ENCODE data around the gene SPATA33. TPM values are rescaled to one million over a fixed set of nuclear protein-coding genes. Genes with fewer than 3 reads are reported as not detected.

The SPATA33 gene
- total RNA-seq, 1 experiment from 2014 or later: 12.0 TPM

DNA sequence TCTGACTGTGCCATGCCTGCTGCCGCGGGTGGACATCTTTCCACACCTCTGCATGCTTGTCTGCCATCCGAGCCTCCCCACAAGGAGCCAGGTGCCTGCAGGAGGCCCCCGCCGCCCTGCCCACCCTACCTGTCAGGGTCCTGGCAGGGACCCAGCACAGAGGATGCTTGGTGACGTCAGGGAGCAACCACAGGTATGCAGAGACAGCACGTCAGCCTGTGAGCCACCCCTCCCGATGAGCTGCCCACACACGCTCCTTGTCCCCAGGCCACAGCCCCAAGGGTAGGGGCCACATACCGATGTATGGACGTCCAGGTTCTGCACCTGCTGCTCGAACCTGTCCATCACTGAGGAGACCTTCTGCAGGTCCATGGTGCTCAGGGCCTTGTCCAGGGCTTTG lies 10.7 kb upstream of the SPATA33 start:
- ChIA-PET POLR2A (no interaction called here), CTCF (no interaction called here)
- H3K4me3 Mint-ChIP-seq: no peak overlapping the region
- H3K4me1 Mint-ChIP-seq: no peaks in the 10 kb centered on the region
- TF ChIP-seq PRRX2 (CRISPR knock-in tag; IDR thresholded peaks at IDR 0.05) (no peak), ZBTB43 (CRISPR knock-in tag; IDR thresholded peaks at IDR 0.05) (no peak), ZNF416 (CRISPR knock-in tag; IDR thresholded peaks at IDR 0.05) (no peak), TCF7 (CRISPR knock-in tag; IDR thresholded peaks at IDR 0.05; ENCODE audit: low read depth) (no peak), ZNF532 (CRISPR knock-in tag; IDR thresholded peaks at IDR 0.05; ENCODE audit: borderline replicate concordance) (no peak), ZNF219 (CRISPR knock-in tag; IDR thresholded peaks at IDR 0.05; ENCODE audit: borderline replicate concordance) (no peak), ZNF423 (CRISPR knock-in tag; IDR thresholded peaks at IDR 0.05) (no peak), CTCF (IDR thresholded peaks at IDR 0.05) (no peak), ZNF138 (CRISPR knock-in tag; conservative IDR thresholded peaks at IDR 0.05) (no peak), ATF1 (CRISPR knock-in tag; IDR thresholded peaks at IDR 0.05) (no peak), CREB1 (CRISPR knock-in tag; IDR thresholded peaks at IDR 0.05) (no peak)
- TF ChIP-seq, protein P1, sequence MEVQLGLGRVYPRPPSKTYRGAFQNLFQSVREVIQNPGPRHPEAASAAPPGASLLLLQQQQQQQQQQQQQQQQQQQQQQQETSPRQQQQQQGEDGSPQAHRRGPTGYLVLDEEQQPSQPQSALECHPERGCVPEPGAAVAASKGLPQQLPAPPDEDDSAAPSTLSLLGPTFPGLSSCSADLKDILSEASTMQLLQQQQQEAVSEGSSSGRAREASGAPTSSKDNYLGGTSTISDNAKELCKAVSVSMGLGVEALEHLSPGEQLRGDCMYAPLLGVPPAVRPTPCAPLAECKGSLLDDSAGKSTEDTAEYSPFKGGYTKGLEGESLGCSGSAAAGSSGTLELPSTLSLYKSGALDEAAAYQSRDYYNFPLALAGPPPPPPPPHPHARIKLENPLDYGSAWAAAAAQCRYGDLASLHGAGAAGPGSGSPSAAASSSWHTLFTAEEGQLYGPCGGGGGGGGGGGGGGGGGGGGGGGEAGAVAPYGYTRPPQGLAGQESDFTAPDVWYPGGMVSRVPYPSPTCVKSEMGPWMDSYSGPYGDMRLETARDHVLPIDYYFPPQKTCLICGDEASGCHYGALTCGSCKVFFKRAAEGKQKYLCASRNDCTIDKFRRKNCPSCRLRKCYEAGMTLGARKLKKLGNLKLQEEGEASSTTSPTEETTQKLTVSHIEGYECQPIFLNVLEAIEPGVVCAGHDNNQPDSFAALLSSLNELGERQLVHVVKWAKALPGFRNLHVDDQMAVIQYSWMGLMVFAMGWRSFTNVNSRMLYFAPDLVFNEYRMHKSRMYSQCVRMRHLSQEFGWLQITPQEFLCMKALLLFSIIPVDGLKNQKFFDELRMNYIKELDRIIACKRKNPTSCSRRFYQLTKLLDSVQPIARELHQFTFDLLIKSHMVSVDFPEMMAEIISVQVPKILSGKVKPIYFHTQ (CRISPR knock-in tag; IDR thresholded peaks at IDR 0.05): no peak
- TF ChIP-seq, protein P2, sequence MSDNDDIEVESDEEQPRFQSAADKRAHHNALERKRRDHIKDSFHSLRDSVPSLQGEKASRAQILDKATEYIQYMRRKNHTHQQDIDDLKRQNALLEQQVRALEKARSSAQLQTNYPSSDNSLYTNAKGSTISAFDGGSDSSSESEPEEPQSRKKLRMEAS (CRISPR knock-in tag; IDR thresholded peaks at IDR 0.05): no peak
- TF ChIP-seq, protein P3, sequence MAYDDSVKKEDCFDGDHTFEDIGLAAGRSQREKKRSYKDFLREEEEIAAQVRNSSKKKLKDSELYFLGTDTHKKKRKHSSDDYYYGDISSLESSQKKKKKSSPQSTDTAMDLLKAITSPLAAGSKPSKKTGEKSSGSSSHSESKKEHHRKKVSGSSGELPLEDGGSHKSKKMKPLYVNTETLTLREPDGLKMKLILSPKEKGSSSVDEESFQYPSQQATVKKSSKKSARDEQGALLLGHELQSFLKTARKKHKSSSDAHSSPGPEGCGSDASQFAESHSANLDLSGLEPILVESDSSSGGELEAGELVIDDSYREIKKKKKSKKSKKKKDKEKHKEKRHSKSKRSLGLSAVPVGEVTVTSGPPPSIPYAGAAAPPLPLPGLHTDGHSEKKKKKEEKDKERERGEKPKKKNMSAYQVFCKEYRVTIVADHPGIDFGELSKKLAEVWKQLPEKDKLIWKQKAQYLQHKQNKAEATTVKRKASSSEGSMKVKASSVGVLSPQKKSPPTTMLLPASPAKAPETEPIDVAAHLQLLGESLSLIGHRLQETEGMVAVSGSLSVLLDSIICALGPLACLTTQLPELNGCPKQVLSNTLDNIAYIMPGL (CRISPR knock-in tag; IDR thresholded peaks at IDR 0.05): no peak
- TF ChIP-seq, protein P4, sequence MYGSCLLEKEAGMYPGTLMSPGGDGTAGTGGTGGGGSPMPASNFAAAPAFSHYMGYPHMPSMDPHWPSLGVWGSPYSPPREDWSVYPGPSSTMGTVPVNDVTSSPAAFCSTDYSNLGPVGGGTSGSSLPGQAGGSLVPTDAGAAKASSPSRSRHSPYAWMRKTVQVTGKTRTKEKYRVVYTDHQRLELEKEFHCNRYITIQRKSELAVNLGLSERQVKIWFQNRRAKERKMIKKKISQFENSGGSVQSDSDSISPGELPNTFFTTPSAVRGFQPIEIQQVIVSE (CRISPR knock-in tag; IDR thresholded peaks at IDR 0.05; ENCODE audit: borderline replicate concordance): no peak
- no peaks in the 10 kb centered on the region for H3K27me3 Mint-ChIP-seq (ENCODE audit: low read depth)
- no peak overlapping the region for H3K27ac Mint-ChIP-seq
- ATAC-seq: no peak
- H3K36me3 Mint-ChIP-seq: peaks cover 36% of the 10 kb centered on the region
- DNase-seq (ENCODE audit: low spot score): no peak
- no peaks in the 10 kb centered on the region for H3K9me3 Mint-ChIP-seq

Data from WTC11 (cell line).